Left cardiac atrium (tissue), 4 donors: ENCODE measurements around the gene PKD2. TPM values are rescaled to one million over a fixed set of nuclear protein-coding genes. Genes with fewer than 3 reads are reported as not detected.

ENCODE experiments used
- ATAC-seq, 2 donors: fragments of 200-7000 bp; cut with Tn5 transposase; one replicate each; pipeline ENCODE4 v1.9.1; 2020; ENCODE audit warnings: mild to moderate bottlenecking in 2 of 2, moderate library complexity in 2 of 2
- DNase-seq: peaks from one replicate; pipeline ENCODE4 v3.0.0-alpha.2; 2020
- intact Hi-C, 2 donors: fragments of 100-400 bp; cut with DNase I; formaldehyde crosslinking; loops; one replicate each; pipeline versions ENCODE4 v1.14.1 to v1.15.1; 2022 to 2023
- total RNA-seq, 2 donors: library from RNA; stranded (reverse); fragmentation: NEBNext Ultra II Directional; extraction: Animal tissue kit (Norgen Biotek cat#: 25700); gene quantifications; one replicate each; pipeline ENCODE4 v1.2.1, GENCODE V29; 2021
- donor health status: DM: no; HTN: yes; CAD: no.
- donor health status: DM: no; HTN: yes; CAD: no; lungs with severe emphysema.
- donor health status: DM: yes; HTN: yes; CAD: no.
- donor health status: Dilated cardiomyopathy.

Gene PKD2
- total RNA-seq, 2 donors from 2014 or later: 16.1 to 21.5 TPM

GRCh38 chr4:88054229-88054628, 46.8 kb downstream of the PKD2 start:
- ATAC-seq (peak in 1 of 2 donors; percentile 55), DNase-seq (no peak)
- intact Hi-C loops: no loop called here

DNA sequence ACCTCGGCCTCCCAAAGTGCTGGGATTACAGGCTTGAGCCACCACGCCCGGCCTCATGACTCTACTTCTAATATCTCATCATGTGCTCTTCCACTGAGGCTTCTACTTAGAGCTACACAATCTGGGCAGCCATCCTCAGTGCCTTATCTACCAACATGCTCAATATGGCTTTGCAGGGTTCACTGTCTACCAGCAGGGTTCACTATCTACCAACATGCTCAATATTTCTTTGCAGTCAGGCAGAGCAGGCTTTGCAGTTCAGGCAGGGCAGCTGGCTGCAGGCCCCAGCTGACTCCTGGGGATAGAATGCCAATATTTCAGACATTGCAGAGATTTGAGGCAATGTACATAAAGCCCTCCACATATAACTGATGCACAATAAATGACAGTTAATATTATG, 47.5 kb downstream of the PKD2 start:
- DNase-seq (no peak), ATAC-seq (peak; percentile 50 to 86)
- intact Hi-C loops: no loop called here

DNA sequence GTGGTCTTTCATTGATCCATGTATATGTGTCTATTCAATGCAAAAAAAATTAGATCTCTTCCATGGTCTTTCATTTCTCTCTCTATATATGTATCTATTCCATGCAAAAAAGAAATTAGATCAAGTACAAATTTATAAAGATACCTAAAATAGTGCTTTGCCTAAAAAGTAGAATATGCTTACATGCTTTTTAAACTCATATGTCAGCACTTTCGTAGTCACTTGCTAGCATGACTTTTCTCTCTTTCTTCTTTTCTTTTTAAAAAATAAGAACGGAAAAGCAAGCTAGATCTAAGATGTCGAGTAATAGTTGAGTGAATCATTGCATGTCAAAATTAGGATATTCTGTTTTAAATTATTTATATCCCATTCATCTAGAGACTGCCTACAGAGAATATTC, 50.9 kb downstream of the PKD2 start:
- intact Hi-C loops: no loop called here
- DNase-seq (no peak), ATAC-seq (no peak)

DNA sequence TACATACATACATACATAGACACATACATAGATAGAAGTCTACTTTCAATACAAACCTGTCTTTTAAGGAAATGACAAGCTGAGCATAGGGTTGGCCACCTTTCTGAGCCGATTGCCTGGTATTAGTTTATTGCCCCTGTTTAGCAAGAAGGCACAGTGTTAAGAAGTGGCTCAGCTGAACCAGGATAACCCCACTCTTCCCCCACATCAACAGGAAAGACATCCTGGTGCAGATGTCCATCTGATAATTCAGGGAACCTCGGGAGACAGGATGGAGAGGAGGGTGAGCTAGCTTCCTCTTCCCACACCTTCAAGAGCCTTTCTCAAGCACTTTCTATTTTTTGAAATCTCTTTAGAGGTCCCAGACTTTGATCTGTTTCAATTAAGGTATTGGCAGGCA, 52.3 kb downstream of the PKD2 start:
- DNase-seq (no peak), ATAC-seq (no peak)
- intact Hi-C loops: no loop called here

- ATAC-seq (no peak), DNase-seq (no peak)
- intact Hi-C loops: no loop called here
Measured at GRCh38 chr4:88060431-88060830, 53.0 kb downstream of the PKD2 start.

DNA sequence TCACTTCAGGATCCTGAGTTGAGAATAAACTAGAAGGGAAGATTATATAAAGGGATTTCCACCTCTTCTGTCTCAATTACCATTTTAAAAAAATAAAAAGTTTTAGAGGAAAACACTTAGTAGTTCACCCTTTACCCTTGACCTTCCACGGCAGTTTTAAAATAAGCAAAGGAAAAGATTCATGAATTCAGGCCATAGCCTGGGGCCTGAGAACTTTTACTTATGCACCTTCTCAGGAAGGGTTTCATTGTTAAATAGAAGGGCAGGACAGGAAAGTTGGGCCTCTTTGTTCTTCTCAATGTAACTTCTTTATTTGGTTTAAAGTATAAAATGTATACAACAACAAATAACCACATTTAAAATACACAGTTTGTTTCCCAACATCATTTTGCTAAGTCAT, 54.9 kb downstream of the PKD2 start:
- intact Hi-C loops: no loop called here
- ATAC-seq (no peak), DNase-seq (no peak)

- DNase-seq: no peak
- intact Hi-C loops: no loop called here
- no peak for ATAC-seq
Measured at GRCh38 chr4:88062843-88063242, 55.4 kb downstream of the PKD2 start.

GRCh38 chr4:88063634-88064296, 56.3 kb downstream of the PKD2 start:
- ATAC-seq (no peak), DNase-seq (no peak)
- intact Hi-C loops: no loop called here

DNA sequence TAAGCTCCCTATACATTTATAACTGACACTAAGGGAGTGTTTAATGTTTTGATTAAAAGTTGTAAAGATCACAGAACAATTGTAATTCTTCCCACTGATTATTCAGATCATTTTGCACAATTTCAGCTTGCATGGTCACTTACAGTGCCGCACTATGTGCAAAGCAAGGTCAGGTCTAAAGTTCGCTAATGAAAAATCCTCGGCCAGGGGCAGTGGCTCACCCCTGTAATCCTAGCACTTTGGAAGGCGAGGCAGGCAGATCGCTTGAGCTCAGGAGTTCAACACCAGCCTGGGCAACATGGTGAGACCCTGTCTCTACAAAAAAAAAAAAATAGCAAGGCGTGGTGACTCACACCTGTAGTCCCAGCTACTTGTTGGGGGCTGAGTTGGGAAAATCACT, 57.0 kb downstream of the PKD2 start:
- ATAC-seq: no peak
- intact Hi-C loops: no loop called here

GRCh38 chr4:88070031-88070430, 62.6 kb downstream of the PKD2 start:
- intact Hi-C loops: no loop called here
- ATAC-seq: no peak
- DNase-seq: no peak

More for the DNA sequence above, 57.0 kb downstream of the PKD2 start:
- no peak for DNase-seq

GRCh38 chr4:88075336-88075735, 67.9 kb downstream of the PKD2 start:
- ATAC-seq: no peak

DNA sequence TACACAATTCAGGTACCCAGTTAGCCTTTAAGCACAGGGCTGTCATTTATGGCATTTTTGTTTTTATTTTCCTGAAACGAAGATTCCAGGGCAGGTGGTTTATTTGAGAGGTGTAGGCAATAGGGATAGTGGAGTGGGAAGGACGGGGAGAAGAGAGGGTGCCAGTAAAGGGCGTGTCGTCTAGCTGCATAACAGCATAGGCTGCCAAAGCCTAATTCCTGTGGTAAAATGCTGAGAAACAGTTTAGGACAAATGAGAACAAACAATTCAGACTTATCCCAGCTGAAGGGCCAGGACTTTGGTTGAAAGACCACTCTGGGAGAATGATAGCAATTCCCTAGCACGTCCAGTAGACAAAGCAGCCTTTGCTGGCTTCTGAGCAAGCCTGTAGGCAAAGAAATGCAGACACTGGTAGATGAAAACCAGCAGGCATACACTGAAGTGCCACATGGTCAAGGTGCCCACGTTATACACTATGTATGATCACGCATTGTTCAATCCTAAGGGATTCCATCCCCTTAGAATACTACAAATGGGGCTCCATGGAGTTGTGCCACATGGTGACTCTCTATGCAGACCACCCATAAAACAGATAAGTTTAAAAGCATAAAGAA, 70.6 kb downstream of the PKD2 start:
- DNase-seq: no peak
- intact Hi-C loops: no loop called here
- ATAC-seq: peak in 1 of 2 donors; percentile 43

More at GRCh38 chr4:88075336-88075735, 67.9 kb downstream of the PKD2 start:
- no peak for DNase-seq
- intact Hi-C loops: no loop called here

DNA sequence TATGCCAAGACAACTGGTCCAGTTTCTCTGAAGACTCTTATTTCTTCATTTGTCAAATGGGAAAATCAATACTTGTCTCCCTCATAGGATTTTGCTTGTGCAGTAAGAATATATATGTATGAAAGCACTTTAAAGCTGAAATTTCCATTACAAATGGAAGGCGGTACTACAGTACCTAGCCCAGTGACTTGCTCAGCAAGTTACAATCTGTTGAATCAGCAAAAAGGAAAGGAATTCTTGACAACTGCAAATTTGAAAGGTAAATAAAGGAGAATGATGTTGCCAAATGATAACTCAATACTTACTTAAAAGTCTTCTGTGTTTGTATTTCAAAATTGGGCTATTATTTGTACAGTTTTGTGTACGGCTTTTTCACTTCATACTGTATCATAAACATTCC, 71.1 kb downstream of the PKD2 start:
- ATAC-seq (no peak), DNase-seq (no peak)
- intact Hi-C loops: no loop called here

GRCh38 chr4:88080626-88081025, 73.2 kb downstream of the PKD2 start:
- intact Hi-C loops: no loop called here
- DNase-seq (no peak), ATAC-seq (no peak)

DNA sequence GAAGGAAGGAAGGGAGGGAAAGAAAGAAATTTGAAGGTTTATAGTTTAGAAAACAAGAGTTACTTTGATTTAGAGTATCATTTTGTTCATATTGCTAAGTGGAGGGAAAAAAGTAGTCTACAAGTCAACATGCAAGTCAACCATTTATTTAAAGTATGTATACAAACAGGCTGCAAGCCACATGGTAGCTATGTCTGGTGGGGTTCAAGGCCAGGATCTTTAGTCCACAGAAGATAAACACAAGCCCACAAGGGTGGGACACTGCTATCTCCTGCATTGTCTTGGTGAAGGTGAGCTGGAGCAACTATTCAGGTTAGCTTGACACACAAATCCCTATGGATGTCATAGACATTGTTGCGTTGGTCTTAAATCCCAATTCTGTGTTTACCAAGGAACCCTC, 79.6 kb downstream of the PKD2 start:
- intact Hi-C loops: no loop called here
- no peak for ATAC-seq
- no peak for DNase-seq

- no peak for DNase-seq
- no peak for ATAC-seq
- intact Hi-C loops: loop anchor here in 1 of 2 donors (10.0 kb wide), 1 partner anchor 74 kb away; no protein-coding TSS in a partner anchor
Measured at GRCh38 chr4:88090898-88091297, 83.5 kb downstream of the PKD2 start.

DNA sequence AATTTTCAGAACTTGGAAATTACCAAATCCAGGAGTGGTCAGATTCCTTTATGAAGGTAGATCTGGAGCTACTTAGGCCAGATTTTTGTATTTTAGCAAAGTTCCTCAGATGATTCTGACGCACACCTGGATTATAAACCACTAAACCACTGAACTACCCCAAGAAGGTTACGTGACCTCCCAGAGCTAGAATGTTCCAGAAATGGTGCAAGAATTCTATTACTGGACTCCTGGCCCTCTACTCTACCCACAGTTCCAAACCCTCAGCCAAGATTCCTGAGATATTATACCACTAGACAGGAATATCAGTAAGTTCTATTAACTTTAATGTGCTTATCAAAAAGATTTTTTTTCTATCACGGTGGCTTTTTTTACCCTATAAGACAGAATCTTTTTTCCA, 83.9 kb downstream of the PKD2 start:
- no peak for ATAC-seq
- no peak for DNase-seq
- intact Hi-C loops: loop anchor here in 1 of 2 donors (10.0 kb wide), 1 partner anchor 73 kb away; no protein-coding TSS in a partner anchor

DNA sequence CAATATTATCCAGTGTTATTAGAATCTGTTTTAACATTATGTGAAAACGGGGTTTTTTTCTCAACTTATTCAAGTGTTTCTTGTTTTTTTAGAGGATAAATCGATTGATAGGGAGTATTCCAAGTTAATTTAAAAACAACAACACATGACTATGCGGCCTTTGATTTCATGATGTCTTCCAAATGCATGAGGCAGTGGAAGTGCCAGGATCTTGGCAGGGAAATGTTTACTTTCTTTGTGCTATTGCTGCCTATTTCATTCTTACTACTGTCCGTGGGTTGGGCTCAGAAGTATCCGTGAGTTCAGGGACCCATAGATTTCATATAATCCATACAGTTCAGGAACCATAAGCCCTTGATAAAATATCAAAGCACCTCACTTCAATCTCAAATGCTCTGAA, 86.4 kb downstream of the PKD2 start:
- no peak for ATAC-seq
- intact Hi-C loops: loop anchor here in 1 of 2 donors (10.0 kb wide), 1 partner anchor 71 kb away; no protein-coding TSS in a partner anchor
- DNase-seq: no peak

DNA sequence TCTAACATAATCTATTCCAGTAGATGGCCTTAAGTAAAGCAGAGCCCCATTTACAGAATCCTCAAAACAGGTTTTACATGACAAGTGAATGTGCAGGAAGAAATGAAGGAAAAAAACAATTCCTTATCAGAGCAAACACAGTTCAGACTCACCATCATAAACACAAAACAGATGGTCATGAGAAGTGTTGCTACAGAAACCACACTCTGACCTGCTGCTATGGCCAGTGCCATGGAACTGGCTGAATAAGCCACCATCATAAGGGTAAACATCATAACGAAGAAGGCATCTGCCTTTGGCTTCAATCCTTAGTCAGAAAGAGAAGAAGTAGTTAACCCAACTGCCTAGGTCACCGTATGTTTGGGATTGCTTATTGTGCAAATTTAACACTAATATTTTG, 89.9 kb downstream of the PKD2 start:
- DNase-seq: no peak
- intact Hi-C loops: loop anchor here in 1 of 2 donors (10.0 kb wide), 1 partner anchor 68 kb away; no protein-coding TSS in a partner anchor
- ATAC-seq: no peak

- intact Hi-C loops: loop anchor here in 1 of 2 donors (10.0 kb wide), 1 partner anchor 67 kb away; no protein-coding TSS in a partner anchor
- DNase-seq (no peak), ATAC-seq (no peak)
Measured at GRCh38 chr4:88097781-88098180, 90.3 kb downstream of the PKD2 start.
